Mesothelial cell of epicardium (in vitro differentiated cells): ENCODE data around the gene GLIPR1L2. TPM values are rescaled to one million over a fixed set of nuclear protein-coding genes. Genes with fewer than 3 reads are reported as not detected.

Experiments
- DNase-seq, 2 experiments: peaks; one replicate each; pipeline ENCODE4 v3.0.0; 2021; ENCODE audit warnings: low spot score in 2 of 2; ENCODE audit not compliant: unreplicated experiment in 2 of 2
- H3K27ac Mint-ChIP-seq: 2 replicates; pipeline ENCODE4 v1.8.0; 2021; ENCODE audit warnings: mixed read lengths
- H3K27me3 Mint-ChIP-seq: 2 replicates; pipeline ENCODE4 v1.8.0; 2021; ENCODE audit warnings: low read depth, mixed read lengths
- H3K36me3 Mint-ChIP-seq: 2 replicates; pipeline ENCODE4 v1.8.0; 2021; ENCODE audit warnings: mixed read lengths
- H3K4me1 Mint-ChIP-seq: 2 replicates; pipeline ENCODE4 v1.8.0; 2021; ENCODE audit warnings: mixed read lengths
- H3K4me3 Mint-ChIP-seq: 2 replicates; pipeline ENCODE4 v1.8.0; 2021; ENCODE audit warnings: mild to moderate bottlenecking, moderate library complexity, mixed read lengths
- H3K9me3 Mint-ChIP-seq: 2 replicates; pipeline ENCODE4 v1.8.0; 2021; ENCODE audit warnings: mixed read lengths
- total RNA-seq: library from RNA; stranded (reverse); gene quantifications from 3 replicates; pipeline ENCODE4 v1.2.1, GENCODE V29; 2021
- TF ChIP-seq, protein P1 (sequence below): fragments of 200-600 bp; sonication (generic); IDR thresholded peaks from one replicate; pipeline ENCODE4 v1.5.0; 2021; ENCODE audit warnings: antibody characterized with exemption; ENCODE audit not compliant: unreplicated experiment

Gene GLIPR1L2
- total RNA-seq, 1 donor from 2014 or later = 0.89 TPM

DNA sequence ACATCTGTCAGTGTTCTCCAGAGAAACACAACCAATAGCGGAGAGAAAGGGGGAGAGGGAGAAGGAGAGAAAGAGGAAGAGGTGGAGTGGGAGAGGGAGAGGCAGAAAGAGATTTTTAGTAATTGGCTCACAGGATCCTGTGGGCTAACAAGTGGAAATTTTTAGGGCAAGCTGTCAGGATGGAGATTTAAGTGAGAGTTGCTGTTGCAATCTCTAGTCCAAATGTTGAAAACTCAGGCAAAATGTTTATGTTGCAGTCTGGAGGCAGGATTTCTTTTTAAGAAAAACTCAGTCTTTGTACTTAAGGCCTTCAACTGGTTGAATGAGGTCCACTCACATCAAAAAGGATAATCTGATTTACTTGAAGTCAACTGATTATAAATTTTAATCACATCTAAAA lies 12.5 kb upstream of the GLIPR1L2 start:
- no peaks in the 10 kb centered on the region for H3K4me1 Mint-ChIP-seq
- H3K9me3 Mint-ChIP-seq = peaks cover 13% of the 10 kb centered on the region
- DNase-seq = no peak
- H3K27ac Mint-ChIP-seq = no peak overlapping the region
- H3K36me3 Mint-ChIP-seq = peaks cover 6% of the 10 kb centered on the region
- H3K27me3 Mint-ChIP-seq = no peaks in the 10 kb centered on the region
- H3K4me3 Mint-ChIP-seq = no peak overlapping the region
- TF ChIP-seq, protein P1, sequence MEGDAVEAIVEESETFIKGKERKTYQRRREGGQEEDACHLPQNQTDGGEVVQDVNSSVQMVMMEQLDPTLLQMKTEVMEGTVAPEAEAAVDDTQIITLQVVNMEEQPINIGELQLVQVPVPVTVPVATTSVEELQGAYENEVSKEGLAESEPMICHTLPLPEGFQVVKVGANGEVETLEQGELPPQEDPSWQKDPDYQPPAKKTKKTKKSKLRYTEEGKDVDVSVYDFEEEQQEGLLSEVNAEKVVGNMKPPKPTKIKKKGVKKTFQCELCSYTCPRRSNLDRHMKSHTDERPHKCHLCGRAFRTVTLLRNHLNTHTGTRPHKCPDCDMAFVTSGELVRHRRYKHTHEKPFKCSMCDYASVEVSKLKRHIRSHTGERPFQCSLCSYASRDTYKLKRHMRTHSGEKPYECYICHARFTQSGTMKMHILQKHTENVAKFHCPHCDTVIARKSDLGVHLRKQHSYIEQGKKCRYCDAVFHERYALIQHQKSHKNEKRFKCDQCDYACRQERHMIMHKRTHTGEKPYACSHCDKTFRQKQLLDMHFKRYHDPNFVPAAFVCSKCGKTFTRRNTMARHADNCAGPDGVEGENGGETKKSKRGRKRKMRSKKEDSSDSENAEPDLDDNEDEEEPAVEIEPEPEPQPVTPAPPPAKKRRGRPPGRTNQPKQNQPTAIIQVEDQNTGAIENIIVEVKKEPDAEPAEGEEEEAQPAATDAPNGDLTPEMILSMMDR = no peak

DNA sequence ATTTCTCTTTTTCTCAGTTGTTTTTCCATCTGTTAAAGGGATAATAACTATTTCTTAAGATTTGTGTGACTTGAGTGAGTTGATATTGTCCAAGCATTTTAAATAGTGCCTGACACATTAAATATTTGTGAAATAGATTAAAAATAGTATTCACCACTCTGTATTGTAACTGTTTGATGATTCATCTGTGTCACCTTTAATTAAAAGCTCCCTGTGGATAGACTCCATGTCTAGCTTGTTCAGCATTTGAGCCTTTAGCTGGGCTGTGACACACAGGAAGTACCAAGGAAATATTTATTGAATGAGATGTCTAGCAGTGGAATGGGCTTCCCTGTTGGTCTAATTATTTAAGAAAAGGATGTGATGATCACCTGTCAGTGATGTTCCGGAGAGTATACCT lies 1.8 kb upstream of the GLIPR1L2 start:
- TF ChIP-seq, protein P1 = no peak
- Mint-ChIP-seq H3K4me3 (peak overlapping the region; percentile 13), H3K27ac (peak overlapping the region; percentile 36), H3K36me3 (peaks cover 10% of the 10 kb centered on the region), H3K9me3 (peaks cover 9% of the 10 kb centered on the region), H3K27me3 (no peaks in the 10 kb centered on the region), H3K4me1 (peaks cover 31% of the 10 kb centered on the region)
- no peak for DNase-seq

DNA sequence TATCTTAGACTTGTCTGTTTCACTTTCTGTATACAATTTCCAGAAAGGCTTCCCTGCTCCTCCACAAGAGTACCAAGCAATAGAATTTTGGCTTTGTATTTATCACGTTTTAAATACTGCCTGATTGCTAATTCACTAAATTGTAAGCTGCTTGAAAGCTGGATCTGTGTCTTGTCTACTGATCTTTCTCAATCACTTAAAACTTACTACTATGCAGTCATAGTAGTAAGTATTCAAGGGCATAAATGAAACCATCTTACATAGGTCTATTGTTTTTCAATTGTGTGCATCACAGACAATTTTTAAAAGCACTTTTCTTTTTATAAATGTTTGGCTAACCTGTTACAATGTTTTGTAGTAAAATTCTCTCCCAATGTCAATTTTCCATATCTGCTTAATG lies 1.2 kb upstream of the GLIPR1L2 start:
- H3K36me3 Mint-ChIP-seq = peaks cover 10% of the 10 kb centered on the region
- H3K4me1 Mint-ChIP-seq = peaks cover 31% of the 10 kb centered on the region
- peak overlapping the region; percentile 66 for H3K27ac Mint-ChIP-seq
- no peaks in the 10 kb centered on the region for H3K27me3 Mint-ChIP-seq
- peaks cover 9% of the 10 kb centered on the region for H3K9me3 Mint-ChIP-seq
- TF ChIP-seq, protein P1 = no peak
- peak overlapping the region; percentile 87 for H3K4me3 Mint-ChIP-seq
- no peak for DNase-seq

DNA sequence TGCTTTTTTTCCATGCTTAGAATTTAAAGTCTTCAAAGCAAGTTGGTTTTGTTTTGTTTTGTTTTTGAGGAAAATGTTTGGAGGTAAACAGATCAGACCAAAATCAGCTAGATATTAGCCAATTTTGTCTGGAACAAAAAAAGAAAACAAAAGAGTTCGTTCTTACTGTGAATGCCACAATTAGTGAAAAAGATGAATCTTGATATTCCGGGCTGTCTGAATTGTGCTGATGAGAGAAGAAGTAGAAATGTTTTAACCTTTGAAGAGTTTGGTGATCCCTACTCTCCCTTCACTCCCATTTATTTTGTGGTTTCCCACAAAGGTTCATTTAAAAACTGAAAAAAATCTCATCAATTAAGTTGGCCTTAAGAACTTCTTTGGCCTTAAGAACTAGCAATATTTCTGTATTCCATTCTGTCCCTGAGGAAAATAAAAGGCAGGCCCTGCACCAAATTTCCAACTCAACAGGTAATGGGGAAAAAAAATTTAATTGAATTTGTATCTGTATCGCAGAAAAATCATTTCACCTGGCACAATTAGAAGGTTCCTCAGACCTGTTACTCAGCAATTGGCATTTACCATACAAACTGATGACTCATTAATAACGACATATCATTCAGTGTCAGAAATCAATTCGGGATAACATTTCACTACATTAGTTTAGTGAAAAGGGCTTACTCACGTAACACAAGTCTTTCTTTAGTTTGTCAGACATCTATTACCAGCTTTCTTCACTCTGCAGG lies 562 bp upstream of the GLIPR1L2 start:
- Mint-ChIP-seq H3K27ac (peak overlapping the region; percentile 66), H3K9me3 (peaks cover 6% of the 10 kb centered on the region), H3K36me3 (peaks cover 8% of the 10 kb centered on the region), H3K4me3 (peak overlapping the region; percentile 87), H3K4me1 (peaks cover 31% of the 10 kb centered on the region), H3K27me3 (no peaks in the 10 kb centered on the region)
- TF ChIP-seq, protein P1 = no peak
- DNase-seq = no peak

DNA sequence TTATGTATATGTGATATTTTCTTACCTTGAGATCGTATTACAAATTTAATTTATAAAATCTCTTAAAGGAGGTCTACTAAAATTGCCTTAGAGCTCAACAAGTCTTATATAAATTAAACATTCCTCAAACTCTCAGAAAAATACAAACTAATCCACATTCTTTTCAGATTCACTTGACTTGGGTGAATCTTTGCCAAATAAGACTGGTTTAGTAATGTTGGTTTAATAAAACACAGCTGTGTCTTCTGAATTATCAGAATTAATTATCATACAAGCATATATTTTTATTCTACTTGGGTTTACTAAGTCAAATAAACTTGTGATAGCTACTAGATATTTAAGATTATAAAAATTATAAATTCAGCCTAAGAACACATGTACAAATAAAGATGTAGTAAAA lies 13.3 kb downstream of the GLIPR1L2 start:
- TF ChIP-seq, protein P1 = no peak

More for the DNA sequence above, 13.3 kb downstream of the GLIPR1L2 start:
- H3K4me1 Mint-ChIP-seq = no peaks in the 10 kb centered on the region
- DNase-seq = no peak
- no peak overlapping the region for H3K4me3 Mint-ChIP-seq
- no peaks in the 10 kb centered on the region for H3K36me3 Mint-ChIP-seq
- peaks cover 9% of the 10 kb centered on the region for H3K9me3 Mint-ChIP-seq
- H3K27me3 Mint-ChIP-seq = no peaks in the 10 kb centered on the region
- H3K27ac Mint-ChIP-seq = no peak overlapping the region
